GM19099 (cell line): Measurements from ENCODE around the gene SMAGP.

ENCODE experiments used
- POLR2A ChIP-seq: IDR thresholded peaks from 3 replicates; pipeline ENCODE4 v1.6.1; 2011; ENCODE audit warnings: low read depth; ENCODE audit not compliant: insufficient read length; ENCODE audit errors: extremely low read depth

Gene SMAGP

DNA sequence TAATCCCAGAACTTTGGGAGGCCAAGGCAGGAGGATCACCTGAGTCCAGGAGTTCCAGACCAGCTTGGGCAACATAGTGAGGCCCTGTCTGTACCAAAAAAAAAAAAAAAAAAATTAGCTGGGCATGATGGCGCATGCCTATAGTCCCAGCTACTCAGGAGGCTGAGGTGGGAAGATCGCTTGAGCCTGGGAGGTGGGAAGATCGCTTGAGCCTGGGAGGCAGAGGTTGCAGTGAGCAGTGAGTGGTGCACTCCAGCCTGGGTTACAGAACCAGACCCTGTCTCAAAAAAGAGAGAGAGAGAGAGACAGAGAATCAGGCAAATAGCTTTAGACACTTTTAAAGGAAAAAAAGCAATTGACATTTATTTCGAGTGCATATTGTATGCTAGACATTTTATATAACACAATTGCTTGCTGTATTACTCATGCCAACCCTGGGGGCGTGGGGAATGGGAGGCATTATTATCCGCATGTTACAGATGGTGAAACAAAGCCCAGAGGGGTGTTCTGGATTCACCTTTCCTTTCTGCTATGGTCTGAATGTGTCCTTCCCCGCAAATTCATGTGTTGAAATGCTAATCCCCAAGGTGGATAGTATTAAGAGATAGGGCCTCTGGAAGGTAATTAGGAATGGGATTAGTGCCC lies 62.1 kb downstream of the SMAGP start:
- TF ChIP-seq POLR2A: no peak

- TF ChIP-seq POLR2A: no peak
These were observed 64.9 kb downstream of the SMAGP start for GRCh38 chr12:51205350-51205749.

DNA sequence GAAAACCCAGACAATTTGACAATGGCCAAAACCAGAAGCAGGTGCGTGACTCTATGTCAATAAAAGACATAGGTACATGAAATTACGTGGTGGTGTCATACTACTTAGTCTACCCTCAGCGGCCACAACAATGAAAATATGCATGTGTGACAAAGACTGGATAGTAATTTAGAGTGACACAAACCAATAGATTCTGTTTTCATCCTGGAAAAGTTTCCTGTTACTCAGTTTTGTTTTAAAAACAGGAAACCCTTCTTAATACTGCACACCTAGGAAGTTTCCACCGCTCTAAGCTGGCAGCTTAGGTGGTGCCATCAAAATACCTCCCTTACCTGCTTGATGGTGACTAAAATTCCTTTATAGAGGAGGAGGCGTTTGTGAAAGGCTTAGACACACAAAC lies 67.5 kb downstream of the SMAGP start:
- no peak for TF ChIP-seq POLR2A

GRCh38 chr12:51200806-51201205 lies 69.4 kb downstream of the SMAGP start:
- TF ChIP-seq POLR2A: no peak

GRCh38 chr12:51200156-51200555 lies 70.1 kb downstream of the SMAGP start:
- TF ChIP-seq POLR2A: no peak

DNA sequence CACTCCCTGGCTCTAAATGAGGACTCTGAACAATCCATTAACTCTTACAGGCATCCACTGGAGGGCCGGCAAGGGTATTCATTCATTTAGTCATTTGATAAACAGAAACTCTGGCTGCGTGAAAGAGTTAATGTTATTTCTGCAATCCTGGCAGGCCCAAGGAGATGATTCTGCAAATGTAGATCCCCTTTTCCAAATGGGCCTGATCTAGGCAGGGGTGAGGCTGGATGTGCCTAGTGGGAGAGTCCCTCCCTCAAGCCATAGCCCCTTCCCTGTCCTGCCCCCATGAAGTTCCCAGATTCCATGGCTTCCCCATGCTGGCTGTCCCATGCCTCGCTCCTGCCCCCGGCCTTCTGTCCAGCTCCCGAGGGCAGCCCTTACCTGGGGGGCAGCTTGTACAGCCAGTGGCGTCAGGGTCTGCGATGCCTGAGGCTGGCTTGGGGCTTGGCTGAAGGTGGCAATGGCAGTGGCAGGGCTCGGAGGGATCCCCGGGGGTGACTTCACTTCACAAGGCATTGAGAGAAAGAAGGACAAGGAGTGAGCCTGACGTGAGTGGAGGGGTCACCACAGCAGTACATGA lies 70.8 kb downstream of the SMAGP start:
- TF ChIP-seq POLR2A: no peak

- no peak for TF ChIP-seq POLR2A
These were observed 71.4 kb downstream of the SMAGP start for GRCh38 chr12:51198568-51199365.

DNA sequence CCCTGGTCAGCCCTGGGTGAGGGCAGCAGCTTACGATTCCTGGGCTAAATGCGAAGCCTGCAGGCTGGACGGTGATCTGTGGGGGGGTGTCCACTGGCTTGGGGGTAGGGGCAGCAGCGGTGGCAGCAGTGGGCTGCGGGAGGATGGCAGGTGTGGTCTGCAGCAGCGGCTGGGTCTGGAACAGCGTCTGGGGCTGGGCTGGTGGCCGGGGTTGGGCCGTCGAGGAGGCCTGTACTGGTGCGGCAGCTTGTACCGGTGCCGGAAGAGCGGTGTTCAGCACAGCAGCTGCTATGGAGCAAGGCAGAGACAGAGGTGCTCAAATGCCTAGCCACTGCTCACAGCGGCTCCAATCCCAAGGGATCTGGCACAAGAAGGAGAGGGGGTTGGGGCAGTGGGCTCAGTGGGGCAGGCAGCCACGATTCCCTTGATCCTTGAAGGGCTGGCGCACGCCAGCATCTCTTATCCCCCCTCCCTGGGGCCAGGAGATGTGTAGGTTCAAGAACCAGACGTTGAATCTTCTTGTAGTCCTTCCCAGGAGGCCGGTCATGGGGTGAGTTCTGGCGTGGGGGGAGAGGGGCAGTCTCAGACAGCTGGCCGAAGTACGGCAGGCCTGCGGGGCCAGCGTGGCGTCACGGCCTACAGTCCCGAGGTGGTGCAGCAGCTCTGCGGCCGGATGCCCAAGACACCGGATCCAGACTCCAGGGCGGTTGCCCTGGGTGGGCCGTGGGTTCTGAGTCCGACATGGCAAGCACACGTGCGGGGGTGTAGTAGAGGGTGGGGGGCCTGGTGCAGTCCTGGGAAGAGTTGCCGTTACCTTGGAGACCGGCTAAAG lies 72.3 kb downstream of the SMAGP start:
- TF ChIP-seq POLR2A: no peak

DNA sequence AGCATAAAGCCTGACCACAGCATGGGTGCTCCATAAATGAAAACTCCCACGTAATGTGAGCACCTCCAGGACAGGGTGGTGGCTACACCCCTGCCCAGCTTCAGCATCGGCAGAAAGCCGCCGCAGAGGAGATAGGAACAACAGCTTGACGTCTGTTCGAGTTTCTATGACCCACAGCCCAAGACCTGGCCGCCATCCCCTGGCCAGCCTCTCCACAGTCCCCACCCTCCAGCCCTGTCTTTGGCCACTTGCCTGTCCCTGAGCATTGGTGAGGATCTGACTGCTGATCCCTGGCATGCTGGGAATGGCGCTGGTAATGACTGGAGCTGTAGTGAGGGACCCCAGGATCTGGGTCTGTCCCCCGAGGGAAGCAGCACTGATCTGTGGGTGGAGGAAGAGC lies 73.7 kb downstream of the SMAGP start:
- no peak for TF ChIP-seq POLR2A

- TF ChIP-seq POLR2A: no peak
These were observed 74.4 kb downstream of the SMAGP start for GRCh38 chr12:51195841-51196240.
